Measurements from ENCODE around the gene NCKAP5. TPM values are rescaled to one million over a fixed set of nuclear protein-coding genes. Genes with fewer than 3 reads are reported as not detected.

Gene NCKAP5
- total RNA-seq, 1 experiment from 2014 or later, result 0.07 TPM

DNA sequence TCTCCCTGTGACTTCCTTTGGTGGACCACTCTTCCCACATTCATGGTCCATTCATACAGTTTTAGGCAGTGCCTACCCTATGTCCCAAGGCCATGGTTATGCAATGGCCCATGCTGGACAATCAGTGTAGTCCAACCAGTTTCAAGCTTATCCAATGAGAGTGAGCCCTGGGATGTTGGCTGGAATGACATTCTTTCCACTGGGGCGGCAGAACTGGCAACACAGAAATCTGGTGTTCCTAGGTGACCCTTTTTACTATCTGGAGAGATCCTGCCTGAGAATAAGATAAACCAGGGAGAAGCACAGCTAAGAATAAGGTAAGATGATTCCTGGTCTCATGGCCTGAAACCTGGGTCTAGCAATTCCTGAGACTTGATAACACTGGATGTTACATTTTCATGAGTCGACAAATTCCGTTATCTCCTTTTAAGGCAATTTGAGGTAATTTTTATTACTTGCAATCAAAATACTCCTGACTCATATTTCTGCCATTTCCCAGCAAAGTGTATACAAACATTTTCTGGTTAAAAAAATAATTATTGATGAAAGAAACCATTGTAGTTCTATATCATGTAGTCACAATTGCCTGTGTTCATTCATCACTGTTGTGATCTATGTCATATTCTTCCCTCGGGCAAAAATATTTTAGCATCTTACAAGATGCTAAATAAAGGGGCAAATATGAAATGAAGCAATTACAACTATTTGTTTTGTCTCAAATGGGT is 626.8 kb downstream of the NCKAP5 start:
- DNase-seq (ENCODE audit: low spot score), result no peak

DNA sequence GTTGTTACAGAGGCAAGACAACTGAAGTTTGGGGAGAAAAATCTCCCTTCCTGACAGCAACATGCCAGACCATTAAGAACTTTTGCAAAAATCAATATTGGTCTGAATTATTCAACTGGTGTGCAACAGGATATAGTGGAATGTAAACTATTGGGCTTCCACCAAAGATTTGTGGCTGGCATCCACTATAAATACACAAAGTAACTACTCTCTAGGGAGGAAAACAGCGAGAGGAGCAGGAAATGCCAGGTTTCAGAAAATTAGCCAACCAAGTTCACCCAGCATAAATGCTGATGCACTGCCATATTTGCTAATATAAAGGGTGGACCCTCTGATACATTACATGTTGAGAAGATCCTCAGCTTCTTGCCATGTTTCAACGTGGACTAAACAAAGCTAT is 630.6 kb downstream of the NCKAP5 start:
- peak; percentile 4 for DNase-seq (ENCODE audit: low spot score)

DNA sequence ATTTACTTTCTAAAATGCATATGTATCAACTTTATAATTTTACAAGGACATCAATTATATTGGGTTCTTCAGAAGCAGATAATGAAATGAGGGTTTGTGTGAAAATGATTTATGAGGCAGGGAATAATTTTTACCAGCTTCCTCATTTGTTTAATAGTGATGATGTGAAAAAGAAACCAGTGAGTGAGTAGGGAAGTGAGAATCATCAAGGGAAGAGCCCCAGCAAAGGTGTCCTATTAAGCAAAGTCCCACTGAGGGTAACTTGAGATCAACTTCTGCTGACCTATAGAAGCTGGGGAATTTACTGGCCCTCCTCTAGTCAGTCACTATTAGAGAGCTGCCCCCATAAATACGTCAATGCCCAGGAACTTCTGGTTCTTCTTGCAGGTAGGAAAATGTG is 631.5 kb downstream of the NCKAP5 start:
- DNase-seq (ENCODE audit: low spot score), result no peak

DNA sequence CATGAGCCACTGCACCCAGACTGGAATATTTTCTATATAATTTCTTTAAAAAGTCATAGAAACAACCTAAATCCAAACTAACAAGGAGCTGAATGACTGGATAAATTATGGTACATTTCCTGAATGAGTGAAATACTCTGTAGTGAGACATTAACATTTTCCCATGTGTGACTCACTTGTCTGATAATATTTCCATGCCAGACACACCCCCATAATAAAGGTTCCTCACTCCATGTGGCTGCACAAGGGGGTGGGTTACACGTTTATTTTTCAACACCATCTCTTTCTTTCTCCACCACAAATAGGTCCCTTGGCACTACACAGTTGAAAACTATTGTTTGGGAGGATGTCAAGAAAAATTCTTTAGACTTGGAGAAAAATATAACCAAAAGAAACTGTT is 632.0 kb downstream of the NCKAP5 start:
- DNase-seq (ENCODE audit: low spot score), result peak; percentile 22

DNA sequence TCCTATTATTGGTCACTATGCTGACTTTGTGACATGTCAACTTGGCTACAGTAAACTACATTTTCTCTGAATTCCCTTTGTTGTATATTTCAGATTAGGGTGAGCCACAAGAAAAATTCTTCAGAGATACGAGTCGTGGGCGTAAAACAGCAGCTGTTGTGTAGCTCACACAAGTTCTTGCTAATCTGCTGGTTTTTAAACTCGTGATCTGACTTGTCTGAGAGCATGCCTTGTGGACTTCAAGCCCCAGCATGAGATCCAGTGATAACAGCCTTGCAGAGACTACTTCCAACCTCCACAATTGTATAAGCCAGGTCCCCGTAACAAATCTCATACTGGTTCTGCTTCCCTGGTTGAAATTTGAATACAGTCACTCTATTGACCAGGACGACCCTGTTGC is 638.5 kb downstream of the NCKAP5 start:
- no peak for DNase-seq (ENCODE audit: low spot score)

DNA sequence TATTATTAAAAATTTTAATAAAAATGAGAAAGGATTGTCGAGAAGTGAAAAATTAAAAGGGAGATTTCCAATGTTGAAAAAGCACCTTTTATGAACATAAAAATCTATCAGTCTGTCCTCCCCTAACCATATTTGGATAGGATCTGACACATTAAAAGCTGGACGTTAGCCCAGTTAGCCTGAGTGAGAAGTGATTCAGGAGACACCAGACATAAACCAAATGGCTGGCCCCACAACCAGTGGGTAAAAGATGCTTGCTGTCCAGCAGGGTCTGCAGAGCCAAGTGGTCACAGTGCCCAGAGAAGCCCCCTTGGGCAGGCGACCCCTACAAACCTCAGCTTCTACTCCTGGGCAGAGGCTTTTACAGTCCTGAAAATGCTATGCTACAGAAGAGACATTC is 644.5 kb downstream of the NCKAP5 start:
- peak; percentile 35 for DNase-seq (ENCODE audit: low spot score)

DNA sequence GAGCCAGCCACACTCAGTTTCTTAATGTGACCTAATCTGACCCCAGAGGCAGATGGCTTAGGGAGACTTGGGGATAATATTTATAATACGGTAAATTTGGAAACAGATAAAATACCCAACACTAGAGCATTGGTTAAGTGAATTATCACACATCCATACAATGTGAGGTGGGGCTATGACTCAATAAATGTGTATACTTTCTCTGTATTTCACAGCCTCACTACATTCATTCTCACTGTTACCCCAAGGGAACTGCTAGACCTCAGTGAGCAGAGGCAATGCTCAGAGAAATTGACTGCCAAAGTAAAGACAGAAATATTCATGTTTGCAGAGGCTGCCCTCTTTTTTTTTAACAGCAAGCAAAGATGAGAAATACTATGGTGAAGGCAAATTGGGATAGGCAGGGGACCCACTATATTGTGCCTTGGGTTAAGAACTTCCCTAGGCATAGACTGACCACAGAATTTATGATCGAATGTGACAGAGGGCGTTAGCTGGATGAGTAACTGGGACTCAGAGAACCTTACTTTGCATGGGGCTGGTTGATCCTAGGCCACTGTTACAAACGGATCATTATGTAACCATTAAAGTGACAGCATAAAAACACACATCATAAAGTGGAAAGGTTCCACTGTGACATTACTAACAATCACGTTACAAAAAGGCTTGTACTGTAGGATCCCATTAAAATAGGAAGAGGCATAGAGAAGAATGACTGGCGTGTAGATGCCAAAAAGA is 652.3 kb downstream of the NCKAP5 start:
- DNase-seq (ENCODE audit: low spot score), result no peak

DNA sequence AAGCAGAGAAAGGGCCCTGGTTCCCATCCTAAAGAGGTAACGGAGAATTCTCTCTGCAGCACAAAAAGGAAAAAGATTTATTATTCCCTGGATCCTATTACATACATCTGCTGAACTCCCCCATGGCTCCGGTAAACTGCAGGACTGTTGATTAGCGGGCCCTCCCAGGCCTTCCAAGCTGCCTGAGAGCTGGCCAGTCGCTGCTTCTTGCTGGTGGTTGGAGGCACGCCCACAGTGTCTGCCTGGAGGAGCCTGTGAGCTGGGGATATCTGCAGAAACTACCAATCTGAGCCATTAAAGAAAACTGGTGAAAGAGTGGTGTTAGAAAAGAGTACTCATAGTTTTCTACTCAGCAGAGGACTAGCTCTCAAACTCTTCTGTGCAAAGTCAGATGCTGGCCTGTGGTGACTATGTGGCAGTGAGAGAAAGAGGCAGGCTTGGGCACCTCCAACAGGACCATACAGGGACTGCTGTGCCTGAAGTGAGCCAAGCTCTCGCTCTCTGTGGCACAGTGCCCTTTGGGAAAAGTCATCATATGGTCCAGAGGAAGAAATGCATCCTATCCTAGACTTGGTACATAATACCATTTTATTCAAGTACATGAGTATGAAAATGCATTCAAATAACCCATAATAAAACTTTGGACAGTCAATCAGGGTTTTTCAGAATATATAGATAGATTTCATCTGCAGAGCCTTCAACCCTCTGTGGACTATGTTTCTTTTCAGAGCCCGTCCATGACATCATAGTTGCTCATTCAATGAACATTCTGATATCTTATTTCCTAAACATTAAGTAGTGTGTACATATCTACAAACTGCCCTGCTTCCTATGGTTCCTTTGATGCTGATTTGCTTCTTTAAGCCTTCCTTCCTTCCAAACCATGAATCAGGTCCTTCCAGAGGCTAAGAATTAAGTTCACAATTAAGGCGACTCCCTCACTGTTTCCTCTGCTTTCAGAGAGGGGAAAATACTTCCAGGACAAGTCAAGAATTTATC is 656.2 kb downstream of the NCKAP5 start:
- no peak for DNase-seq (ENCODE audit: low spot score)

DNA sequence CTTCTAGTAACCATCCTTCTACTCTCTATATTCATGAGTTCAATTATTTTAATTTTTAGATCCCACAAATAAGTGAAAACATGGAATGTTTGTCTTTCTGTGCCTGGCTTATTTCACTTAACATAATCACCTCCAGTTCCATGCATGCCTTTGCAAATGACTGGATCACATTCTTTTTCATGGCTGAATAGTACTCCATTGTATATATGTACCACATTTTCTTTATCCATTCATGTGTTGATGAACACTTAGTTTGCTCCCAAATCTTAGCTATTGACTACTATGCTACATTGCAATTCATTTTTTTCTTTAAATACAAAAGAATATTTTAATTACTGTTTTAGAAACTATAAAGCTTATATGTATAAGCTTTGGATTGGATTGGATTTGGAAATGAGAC is 657.8 kb downstream of the NCKAP5 start:
- no peak for DNase-seq (ENCODE audit: low spot score)

DNA sequence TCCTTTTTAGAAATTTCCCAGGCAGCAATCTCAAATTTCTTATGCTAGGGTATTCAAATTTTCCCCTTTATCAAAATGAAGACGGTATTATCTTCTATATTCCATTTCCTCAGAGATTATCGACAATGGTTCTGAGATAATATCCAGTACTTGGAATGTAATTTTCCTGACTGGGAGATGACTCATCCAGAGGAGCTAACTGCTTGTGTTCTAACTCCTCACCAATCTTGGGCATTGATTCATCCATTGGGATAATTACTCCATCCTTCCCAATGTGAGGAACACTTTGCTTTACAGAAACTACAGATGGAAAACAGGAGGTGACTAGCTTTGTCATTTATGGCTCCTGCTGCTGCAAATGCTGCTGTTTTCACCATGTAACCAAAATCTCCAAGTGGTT is 658.8 kb downstream of the NCKAP5 start:
- no peak for DNase-seq (ENCODE audit: low spot score)

DNA sequence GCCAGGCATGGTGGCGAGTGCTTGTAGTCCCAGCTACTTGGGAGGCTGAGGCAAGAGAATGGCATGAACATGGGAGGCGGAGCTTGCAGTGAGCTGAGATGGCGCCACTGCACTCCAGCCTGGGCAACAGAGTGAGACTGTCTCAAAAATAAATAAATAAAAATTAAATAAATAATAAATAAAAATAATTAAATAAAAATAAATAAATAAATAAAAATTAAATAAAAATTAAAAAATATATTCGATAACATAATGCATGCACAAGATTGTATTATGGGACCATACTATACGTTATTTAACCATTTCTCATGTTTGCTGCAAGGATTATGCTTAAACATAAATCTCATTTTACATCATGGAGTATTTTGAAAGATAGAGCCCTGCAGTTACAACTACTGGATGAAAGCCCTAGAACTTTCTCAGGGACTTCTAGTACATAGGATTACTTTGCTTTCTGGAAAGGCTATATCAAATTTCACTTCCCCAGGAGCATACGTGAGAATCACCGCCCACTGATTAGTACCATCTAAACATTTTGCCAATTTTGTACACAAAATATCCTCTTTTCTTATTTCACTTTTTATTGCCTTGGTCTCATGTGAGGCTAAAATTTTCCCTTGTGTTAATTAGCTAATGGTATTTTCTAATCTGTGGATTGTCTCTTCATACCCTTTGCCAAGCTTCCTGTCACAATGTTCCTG is 664.0 kb downstream of the NCKAP5 start:
- no peak for DNase-seq (ENCODE audit: low spot score)

DNA sequence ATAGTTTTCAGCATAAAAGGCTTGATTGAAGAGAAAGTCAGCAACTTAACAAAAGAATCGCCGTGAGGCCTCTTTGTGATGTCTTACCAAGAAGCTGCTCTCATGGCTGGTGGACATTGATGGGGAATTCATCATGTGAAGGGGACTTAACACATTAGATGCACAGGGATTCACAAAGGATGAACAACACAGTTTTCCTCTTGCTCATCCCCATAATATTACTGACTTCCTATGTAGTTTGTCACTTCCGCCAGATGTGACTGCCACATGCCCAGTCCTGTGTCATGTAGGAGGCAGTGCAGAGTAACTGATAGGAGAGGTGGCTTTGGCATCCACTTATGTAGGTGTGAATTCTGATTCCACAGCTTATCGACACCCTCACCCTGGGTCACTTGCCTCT is 665.6 kb downstream of the NCKAP5 start:
- no peak for DNase-seq (ENCODE audit: low spot score)

DNA sequence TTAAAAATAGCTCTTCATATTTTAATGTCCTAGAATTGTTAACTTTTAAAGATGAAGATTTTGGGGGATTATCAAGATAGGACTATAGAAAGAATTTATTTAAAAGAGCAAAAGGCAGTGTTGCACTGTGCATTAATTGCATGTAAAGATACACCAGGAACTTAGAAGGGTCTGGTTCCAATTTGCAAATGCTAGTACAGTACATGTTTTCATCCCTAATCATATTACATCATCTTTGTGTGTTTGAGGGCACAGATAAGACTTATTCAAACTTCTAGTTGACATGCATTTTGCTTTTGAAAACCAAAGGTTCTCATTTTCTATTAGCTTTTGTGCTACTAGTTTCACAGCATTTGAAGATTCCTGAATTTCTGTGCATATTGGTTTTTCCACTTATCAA is 666.6 kb downstream of the NCKAP5 start:
- DNase-seq (ENCODE audit: low spot score), result no peak

DNA sequence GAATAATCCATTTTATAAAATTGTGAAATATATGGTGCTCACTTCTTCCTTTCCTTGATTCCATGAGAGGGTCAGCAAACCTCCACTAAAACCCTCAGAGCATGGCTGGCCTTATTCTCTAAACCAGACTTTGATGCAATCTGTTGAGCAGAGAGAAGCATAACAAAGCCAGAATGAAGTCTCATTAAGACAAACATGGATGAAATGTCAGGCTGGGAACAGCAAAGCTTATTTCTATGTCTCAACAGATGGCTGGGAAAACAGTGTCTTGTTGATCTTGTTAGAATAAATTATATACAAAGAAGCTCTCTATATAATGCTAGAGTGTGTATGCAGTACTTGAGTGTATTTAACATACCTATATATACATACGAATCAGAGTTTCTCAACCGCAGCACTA is 671.2 kb downstream of the NCKAP5 start:
- no peak for DNase-seq (ENCODE audit: low spot score)

DNA sequence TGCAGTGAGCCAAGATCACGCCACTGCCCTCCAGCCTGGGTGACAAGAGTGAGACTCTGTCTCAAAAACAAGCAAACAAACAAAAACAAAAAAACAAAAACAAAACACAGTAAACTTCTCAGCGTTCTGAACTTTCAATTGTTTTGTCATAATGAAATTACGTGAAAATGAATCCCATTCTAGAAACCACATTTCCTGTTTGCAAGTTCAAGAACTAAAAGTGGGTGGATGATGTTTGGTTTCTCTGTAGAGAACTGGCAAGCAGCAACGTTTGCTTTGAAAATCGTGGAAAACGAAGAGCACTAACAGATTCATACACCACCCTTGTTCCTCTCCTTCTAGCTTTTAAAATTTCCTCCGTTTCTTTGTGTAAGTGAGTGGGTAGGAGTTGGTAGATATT is 672.2 kb downstream of the NCKAP5 start:
- no peak for DNase-seq (ENCODE audit: low spot score)

DNA sequence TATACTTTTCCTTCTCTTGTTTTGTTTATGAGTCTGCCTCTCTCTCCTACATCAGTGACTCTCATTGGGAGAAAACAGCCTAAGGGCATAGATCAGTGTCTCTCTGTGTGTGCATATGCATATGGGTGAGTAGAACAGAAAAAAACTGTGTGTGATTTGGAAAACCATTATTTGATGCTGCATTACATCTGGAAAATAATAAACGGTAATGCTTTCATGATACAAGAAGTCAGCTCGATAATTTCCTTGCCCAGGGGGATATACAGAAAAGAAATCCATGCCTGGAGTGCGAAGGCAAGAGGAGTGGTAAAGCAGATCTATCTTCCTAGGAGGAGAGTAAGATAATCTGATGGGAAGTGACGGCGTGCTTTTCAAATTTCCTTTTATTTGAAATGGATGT is 676.8 kb downstream of the NCKAP5 start:
- DNase-seq (ENCODE audit: low spot score), result no peak

DNA sequence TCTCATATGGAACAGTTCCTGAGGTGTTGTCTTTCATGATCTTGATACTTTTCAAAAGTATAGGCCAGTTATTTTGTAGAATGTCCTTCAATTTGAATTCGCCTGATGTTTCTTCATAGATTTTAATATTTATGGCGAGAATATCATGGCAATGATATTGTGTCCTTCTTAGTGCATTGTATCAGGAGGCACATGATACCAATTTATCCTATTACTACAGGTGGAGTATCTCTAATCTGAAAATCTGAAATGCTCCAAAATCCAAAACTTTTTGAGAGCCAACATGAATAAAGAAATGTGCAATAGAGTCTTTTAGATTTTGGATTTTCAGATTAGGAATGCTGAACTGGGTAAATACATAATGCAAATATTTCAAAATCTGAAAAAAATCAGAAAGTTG is 681.7 kb downstream of the NCKAP5 start:
- no peak for DNase-seq (ENCODE audit: low spot score)

DNA sequence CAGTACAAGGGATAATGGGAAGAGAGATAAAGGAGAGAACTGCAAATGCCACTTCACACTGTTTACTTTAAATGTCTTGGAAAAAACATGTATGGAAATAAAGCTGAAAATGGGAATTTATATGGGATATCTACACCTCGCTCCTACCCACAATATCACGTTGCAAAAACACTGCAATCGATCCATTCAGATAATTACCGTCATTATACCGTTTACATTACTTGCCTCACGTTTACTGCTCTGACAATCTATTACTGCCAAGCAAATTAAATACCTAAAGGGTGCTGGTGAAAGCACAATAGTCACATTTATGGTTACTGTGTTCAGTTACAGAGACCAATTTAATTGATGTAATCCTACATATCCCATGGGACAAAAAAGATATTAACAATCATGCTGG is 683.6 kb downstream of the NCKAP5 start:
- no peak for DNase-seq (ENCODE audit: low spot score)

DNA sequence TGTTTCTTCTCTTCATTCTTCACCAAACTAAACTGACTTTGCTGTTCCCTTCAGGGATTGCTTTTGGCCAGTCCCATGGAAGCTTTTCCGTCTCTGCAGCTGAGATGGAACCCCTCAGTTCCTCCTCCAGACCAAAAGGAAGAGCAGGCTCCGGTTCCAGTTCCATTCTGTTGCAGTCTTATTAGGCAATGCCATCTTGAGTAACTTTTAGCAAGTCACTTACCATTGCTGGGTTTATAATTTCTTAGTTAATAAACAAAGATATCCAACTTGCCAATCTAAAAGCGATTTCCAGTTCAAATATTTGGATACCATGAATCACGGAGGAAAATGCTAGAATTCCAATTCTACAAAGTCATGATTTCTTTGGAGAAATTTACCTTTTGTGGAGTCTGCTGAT is 684.0 kb downstream of the NCKAP5 start:
- DNase-seq (ENCODE audit: low spot score), result no peak

DNA sequence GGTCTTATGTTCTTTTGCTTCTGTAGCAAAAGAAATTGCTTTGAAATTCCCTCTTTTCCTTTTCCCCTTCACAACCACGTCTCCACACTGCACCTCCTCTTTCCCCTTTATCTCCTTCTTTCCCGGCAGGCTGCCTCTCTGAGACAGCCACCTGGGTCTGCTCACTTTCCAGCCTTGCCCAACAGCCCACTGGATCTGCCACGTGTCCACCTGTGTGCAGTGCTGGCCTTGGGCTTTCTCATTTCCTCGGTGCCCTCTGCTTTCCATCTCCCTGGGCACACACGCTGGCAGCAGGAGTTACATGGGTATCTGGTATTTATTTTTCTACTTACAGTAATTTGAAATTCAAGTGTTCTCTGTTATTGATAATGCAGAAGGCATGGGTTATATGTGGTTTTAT is 684.8 kb downstream of the NCKAP5 start:
- no peak for DNase-seq (ENCODE audit: low spot score)

DNA sequence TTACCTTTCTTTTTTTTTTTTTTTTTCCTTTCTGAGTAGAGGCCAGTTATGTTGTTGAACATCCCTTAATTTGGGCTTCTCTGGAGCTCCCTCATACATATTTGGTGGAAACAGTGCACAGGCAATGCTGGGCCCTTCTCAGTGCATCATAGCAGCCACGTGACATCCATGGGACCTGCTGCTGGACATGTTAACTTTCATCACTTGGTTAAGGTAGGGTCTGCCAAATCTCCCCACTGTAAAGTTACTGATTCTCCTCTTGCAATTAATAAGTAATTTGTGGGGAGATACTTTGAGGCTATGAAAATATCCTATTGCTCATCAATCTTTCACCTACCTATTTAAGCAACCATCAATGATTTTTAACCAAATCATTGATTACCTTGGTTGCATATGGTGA is 686.7 kb downstream of the NCKAP5 start:
- no peak for DNase-seq (ENCODE audit: low spot score)

DNA sequence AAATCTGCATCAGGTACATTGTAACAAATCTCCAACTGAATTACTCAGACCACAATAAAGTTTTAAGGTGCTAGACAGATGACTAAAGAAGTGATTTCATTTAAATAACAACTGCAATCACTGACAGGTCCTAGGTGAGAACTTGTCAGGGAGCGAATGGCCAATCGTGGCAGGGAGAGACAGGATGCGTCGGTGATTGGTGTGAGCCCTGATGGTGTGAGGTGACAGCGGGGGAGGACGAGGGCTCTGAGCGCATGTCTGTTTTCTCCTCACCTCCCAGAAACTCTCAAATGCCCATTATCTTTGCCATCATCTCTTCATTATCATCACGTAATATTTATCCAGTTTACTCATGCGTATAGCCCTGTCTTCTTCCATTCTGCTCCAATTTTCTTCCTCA is 690.3 kb downstream of the NCKAP5 start:
- no peak for DNase-seq (ENCODE audit: low spot score)

Measured in A172 (cell line).